Gastroesophageal sphincter (tissue), 4 donors: ENCODE measurements around the gene ZNF782. TPM values are rescaled to one million over a fixed set of nuclear protein-coding genes. Genes with fewer than 3 reads are reported as not detected.

ENCODE experiments used
- ATAC-seq: fragments of 150-250 bp; one replicate; pipeline ENCODE4 v1.9.1; 2016; ENCODE audit warnings: mild to moderate bottlenecking, moderate library complexity
- H3K27ac ChIP-seq, 4 donors: fragments of 200-600 bp; sonication (generic) in 3 of 4; 1 replicate in 3 of 4; 2 replicates in 1 of 4; pipeline ENCODE4 v1.5.1; 2016 to 2019
- H3K27me3 ChIP-seq: fragments of 200-600 bp; sonication (generic); one replicate; pipeline ENCODE4 v1.5.1; 2019
- H3K36me3 ChIP-seq, 2 donors: fragments of 200-600 bp; sonication (generic); one replicate each; pipeline ENCODE4 v1.5.1; 2019; ENCODE audit warnings: control low read depth in 1 of 2
- H3K4me1 ChIP-seq, 3 donors: fragments of 200-600 bp; sonication (generic); 1 replicate in 2 of 3; 2 replicates in 1 of 3; pipeline ENCODE4 v1.5.1; 2016 to 2019; ENCODE audit warnings: control low read depth in 2 of 3
- H3K4me3 ChIP-seq, 2 donors: fragments of 200-600 bp; sonication (generic); one replicate each; pipeline ENCODE4 v1.5.1; 2019; ENCODE audit warnings: mild to moderate bottlenecking in 1 of 2, moderate library complexity in 1 of 2
- H3K9me3 ChIP-seq, 3 donors: fragments of 200-600 bp; sonication (generic); one replicate each; pipeline ENCODE4 v1.5.1; 2017 to 2019; ENCODE audit warnings: control low read depth in 2 of 3
- EP300 ChIP-seq: sonication (generic); formaldehyde crosslinking; IDR thresholded peaks from one replicate; pipeline ENCODE4 v1.6.1; 2017; ENCODE audit warnings: antibody characterized with exemption, mild to moderate bottlenecking
- POLR2A ChIP-seq, 2 donors: fragments of 450-650 bp; IDR thresholded peaks; one replicate each; pipeline ENCODE4 v1.6.1; 2017; ENCODE audit warnings: antibody characterized with exemption in 2 of 2, mild to moderate bottlenecking in 2 of 2, moderate library complexity in 1 of 2
- POLR2AphosphoS5 ChIP-seq: sonication (generic); formaldehyde crosslinking; IDR thresholded peaks from one replicate; pipeline ENCODE4 v1.6.1; 2017; ENCODE audit warnings: antibody characterized with exemption
- WGBS, 2 donors: methylation state at CpG; one replicate each; pipeline ENCODE4 v1.1.5; 2018; ENCODE audit warnings: low coverage in 1 of 2; 5-methylcytosine and 5-hydroxymethylcytosine counted together
- total RNA-seq, 4 donors: library from RNA; depleted of rRNA; stranded (reverse); fragments of >200 nt; gene quantifications; one replicate each; pipeline ENCODE4 v1.1.0, GENCODE V29; 2016
- TF ChIP-seq, protein P1 (sequence below), 4 experiments: fragments of 200-600 bp in 2 of 4; fragments of 450-650 bp in 2 of 4; sonication (generic) in 1 of 4; IDR thresholded peaks; one replicate each; pipeline ENCODE4 v1.5.1; 2017 to 2019; ENCODE audit warnings: antibody characterized with exemption in 4 of 4, mild to moderate bottlenecking in 2 of 4, moderate library complexity in 2 of 4

ZNF782 gene
- total RNA-seq, 4 donors from 2014 or later: 9.4 to 15.1 (median 13.7) TPM

DNA sequence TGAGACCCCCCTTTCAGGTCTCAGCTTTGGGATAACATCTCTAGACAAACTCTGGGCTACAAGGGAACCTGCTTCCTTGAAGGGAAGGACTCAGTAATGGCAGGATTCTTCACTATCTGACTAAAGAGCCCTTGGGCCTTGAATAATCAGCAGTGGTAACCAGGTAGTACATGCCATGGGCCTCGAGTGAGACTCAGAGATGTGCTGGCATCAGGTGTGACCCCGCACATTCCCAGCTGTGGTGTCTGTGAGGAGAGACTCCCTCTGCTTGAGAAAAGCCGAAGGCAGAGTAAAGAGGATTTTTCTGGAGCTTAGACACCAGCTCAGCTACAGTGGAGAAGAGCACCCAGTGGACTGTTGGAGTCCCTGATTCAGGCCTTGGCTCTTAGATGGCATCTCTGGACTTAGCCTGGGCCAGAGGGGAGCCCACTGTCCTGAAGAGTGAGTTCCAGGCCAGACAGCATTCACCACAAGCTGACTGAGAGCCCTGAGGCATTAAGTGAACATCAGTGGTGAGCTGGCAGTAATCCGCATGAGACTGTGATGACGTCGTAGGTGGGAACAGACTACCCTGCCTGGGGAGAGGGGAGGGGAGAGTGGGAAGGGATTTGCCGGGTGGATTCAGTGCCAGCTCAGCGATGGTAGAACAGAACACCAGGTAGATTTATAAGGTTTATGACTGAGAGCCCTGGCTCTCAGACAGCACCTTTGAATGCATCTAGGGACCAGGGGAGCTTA, 5.3 kb upstream of the ZNF782 start:
- WGBS, 2 donors: 60 to 80% methylated on average over 1 of the region's 8 CpGs
- no peaks in the 10 kb centered on the region for H3K9me3 ChIP-seq
- no peak for ATAC-seq
- no peak overlapping the region for H3K27ac ChIP-seq
- H3K4me3 ChIP-seq: no peak overlapping the region
- peaks cover 0 to 4% (median 0%) of the 10 kb centered on the region in 3 donors for H3K4me1 ChIP-seq
- H3K36me3 ChIP-seq: peaks cover 0 to 9% of the 10 kb centered on the region in 2 donors
- no peaks in the 10 kb centered on the region for H3K27me3 ChIP-seq
- TF ChIP-seq, protein P1, sequence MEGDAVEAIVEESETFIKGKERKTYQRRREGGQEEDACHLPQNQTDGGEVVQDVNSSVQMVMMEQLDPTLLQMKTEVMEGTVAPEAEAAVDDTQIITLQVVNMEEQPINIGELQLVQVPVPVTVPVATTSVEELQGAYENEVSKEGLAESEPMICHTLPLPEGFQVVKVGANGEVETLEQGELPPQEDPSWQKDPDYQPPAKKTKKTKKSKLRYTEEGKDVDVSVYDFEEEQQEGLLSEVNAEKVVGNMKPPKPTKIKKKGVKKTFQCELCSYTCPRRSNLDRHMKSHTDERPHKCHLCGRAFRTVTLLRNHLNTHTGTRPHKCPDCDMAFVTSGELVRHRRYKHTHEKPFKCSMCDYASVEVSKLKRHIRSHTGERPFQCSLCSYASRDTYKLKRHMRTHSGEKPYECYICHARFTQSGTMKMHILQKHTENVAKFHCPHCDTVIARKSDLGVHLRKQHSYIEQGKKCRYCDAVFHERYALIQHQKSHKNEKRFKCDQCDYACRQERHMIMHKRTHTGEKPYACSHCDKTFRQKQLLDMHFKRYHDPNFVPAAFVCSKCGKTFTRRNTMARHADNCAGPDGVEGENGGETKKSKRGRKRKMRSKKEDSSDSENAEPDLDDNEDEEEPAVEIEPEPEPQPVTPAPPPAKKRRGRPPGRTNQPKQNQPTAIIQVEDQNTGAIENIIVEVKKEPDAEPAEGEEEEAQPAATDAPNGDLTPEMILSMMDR (IDR thresholded peaks at IDR 0.05): no peak
- no peak for TF ChIP-seq POLR2AphosphoS5
- no peak for TF ChIP-seq EP300
- TF ChIP-seq POLR2A (IDR thresholded peaks at IDR 0.05): no peak

DNA sequence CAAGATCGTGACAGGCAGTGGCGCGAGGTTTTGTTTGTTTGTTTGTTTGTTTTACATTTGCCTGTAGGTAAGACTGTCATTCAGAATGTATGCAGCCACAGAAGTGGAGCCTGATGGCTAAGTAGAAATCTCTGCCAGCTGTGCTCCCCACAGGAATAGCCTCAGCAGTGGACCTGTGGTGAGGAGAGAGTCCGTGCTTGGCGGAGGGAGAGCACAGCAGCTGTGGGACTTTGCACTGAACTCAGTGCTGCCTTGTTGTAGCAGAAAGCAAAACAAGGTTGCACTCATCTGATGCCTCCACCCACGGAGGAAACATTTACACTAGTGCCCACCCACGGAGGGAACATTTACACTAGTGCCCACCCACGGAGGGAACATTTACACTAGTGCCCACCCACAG, 4.4 kb upstream of the ZNF782 start:
- WGBS, 2 donors: 55 to 100% methylated on average over 1 to 5 of the region's 8 CpGs
- H3K9me3 ChIP-seq: no peaks in the 10 kb centered on the region

DNA sequence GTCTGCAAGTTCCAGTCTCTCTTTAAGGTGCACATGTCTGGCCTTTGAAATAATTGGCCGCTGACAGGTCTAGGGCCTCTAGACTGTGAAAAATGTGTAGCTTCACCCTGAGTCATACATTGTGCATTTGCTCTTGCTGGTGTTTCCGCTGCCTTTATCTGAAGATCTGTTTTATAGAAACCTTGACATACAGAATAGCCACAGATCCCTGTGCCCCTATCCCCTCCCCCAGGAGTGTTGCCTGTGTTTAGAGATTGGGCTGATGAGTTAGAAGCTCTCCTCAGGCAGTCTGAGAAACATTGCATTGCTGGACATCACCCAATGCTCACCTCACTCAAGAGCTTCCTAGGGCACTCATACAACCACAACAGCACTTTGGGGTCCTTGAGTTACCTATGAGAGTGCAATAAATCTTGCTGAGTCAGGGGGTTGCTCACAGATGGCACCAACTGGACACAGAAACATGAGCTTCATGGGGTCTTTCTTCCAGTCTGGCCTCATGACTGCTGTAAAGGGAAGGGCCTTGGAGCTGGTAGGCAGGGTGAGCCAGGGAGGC, 3.8 kb upstream of the ZNF782 start:
- H3K4me1 ChIP-seq: peaks cover 4 to 12% (median 5%) of the 10 kb centered on the region in 3 donors
- no peak overlapping the region for H3K4me3 ChIP-seq
- 78 to 83% methylated on average over 1 to 2 of the region's 2 CpGs for WGBS, 2 donors
- H3K27ac ChIP-seq: no peak overlapping the region
- H3K36me3 ChIP-seq: peaks cover 0 to 9% of the 10 kb centered on the region in 2 donors
- TF ChIP-seq POLR2AphosphoS5: no peak
- TF ChIP-seq POLR2A (IDR thresholded peaks at IDR 0.05): no peak
- TF ChIP-seq, protein P1 (IDR thresholded peaks at IDR 0.05): no peak
- TF ChIP-seq EP300: no peak
- no peaks in the 10 kb centered on the region for H3K9me3 ChIP-seq
- no peak for ATAC-seq
- no peaks in the 10 kb centered on the region for H3K27me3 ChIP-seq

More for the DNA sequence above, 4.4 kb upstream of the ZNF782 start:
- Histone ChIP-seq H3K27me3 (no peaks in the 10 kb centered on the region), H3K27ac (no peak overlapping the region), H3K4me3 (no peak overlapping the region), H3K4me1 (peaks cover 0 to 7% (median 0%) of the 10 kb centered on the region in 3 donors), H3K36me3 (peaks cover 0 to 9% of the 10 kb centered on the region in 2 donors)
- no peak for ATAC-seq
- TF ChIP-seq EP300 (no peak), POLR2AphosphoS5 (no peak), POLR2A (IDR thresholded peaks at IDR 0.05) (no peak)
- TF ChIP-seq, protein P1 (IDR thresholded peaks at IDR 0.05): no peak

DNA sequence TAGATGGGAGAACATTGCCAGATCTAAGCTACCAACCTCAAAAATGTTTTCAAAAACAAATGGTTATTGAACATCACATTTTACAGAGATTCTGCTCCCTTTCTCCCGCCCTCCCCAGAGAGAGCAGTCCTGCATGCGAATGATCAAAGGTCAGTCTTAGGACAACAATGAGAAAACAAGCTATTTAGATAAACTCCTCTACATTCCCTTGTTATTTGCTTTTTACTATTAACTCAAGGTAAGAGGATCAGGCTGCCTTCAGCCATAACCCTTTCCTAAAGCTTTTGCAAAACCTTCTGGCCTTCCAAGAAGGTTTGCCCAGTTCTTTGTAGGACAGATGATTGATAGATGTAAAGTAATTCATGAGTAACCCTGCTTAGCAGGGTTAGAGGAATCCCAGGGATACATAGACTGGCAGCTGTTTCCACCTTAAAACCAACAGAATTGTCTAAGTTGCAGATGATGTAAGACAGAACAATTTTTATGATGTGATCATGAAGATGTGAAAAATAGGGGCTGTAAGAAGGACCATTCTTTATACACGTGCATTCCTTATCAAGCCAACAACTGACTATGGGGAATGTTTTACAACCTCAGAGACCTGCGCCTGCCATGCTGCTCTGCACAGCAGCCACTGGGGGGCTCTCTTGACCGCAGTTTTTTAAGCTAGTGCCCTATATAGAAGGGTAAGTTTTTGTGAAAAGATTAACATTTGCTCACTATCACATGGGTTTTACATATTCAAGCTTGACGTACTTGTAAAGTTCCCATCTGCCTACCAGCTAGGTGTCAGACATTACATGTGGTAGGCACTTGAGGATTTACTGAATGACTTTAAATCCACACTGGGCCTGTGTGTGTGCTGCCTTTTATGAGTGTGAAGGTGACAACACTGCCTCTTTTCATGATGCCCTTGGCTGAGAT, 2.3 kb upstream of the ZNF782 start:
- no peak for ATAC-seq
- no peak overlapping the region for H3K27ac ChIP-seq
- H3K9me3 ChIP-seq: no peaks in the 10 kb centered on the region
- H3K4me1 ChIP-seq: peaks cover 4 to 27% (median 9%) of the 10 kb centered on the region in 3 donors
- H3K27me3 ChIP-seq: no peaks in the 10 kb centered on the region
- TF ChIP-seq EP300: no peak
- TF ChIP-seq, protein P1 (IDR thresholded peaks at IDR 0.05): peak; percentile 47 to 84 (median 60)
- no peak for TF ChIP-seq POLR2A (IDR thresholded peaks at IDR 0.05)
- no peak for TF ChIP-seq POLR2AphosphoS5
- 12 to 20% methylated on average over 5 to 6 of the region's 6 CpGs for WGBS, 2 donors
- H3K4me3 ChIP-seq: no peak overlapping the region
- H3K36me3 ChIP-seq: peaks cover 0 to 9% of the 10 kb centered on the region in 2 donors
